GM20000 (cell line): ENCODE results near the gene FMNL2.

Experiments
- DNase-seq: peaks from one replicate; pipeline ENCODE4 v3.0.0; 2012; ENCODE audit warnings: low spot score
- TF ChIP-seq, protein P1 (sequence below): IDR thresholded peaks from 2 replicates; pipeline ENCODE4 v1.5.1; 2012; ENCODE audit warnings: mild to moderate bottlenecking, control low read depth; ENCODE audit errors: extremely low read depth, missing control alignments

FMNL2 gene

DNA sequence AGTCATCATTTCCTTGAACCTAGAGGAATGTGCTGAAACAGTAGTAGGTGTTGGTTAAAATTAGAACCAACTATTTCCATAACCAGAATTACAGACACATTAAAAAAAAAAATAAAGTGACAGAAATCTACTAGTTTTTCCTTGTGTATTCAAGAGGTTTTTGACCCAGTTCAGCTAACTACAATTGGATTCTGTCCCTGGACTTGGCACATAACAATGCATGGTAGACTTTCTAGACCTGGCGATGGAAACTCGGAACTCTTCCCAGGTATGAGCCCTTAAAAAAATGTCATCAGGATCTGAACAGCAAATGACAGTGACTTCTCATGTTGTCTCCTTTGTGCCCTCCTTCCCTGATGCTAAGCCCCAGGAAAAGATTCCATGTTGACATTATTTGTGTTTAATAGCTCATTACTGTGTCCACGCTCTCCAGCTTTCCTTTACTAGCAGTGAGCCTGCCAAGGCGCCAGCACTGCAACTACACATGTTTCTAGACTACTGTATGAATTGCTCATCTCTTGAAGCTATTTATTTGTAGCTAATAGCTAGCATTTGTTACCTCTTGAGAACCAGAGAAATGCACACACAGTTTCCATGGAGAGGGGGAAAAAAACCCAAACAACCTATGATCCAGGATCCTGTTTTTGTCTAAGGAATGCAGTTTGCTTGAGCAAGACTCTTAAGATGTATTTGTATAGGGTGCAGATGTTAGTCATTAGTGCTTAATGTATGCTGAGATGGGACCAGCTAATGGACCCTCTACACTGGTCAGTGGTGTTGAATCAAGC lies 148.5 kb downstream of the FMNL2 start:
- TF ChIP-seq, protein P1, sequence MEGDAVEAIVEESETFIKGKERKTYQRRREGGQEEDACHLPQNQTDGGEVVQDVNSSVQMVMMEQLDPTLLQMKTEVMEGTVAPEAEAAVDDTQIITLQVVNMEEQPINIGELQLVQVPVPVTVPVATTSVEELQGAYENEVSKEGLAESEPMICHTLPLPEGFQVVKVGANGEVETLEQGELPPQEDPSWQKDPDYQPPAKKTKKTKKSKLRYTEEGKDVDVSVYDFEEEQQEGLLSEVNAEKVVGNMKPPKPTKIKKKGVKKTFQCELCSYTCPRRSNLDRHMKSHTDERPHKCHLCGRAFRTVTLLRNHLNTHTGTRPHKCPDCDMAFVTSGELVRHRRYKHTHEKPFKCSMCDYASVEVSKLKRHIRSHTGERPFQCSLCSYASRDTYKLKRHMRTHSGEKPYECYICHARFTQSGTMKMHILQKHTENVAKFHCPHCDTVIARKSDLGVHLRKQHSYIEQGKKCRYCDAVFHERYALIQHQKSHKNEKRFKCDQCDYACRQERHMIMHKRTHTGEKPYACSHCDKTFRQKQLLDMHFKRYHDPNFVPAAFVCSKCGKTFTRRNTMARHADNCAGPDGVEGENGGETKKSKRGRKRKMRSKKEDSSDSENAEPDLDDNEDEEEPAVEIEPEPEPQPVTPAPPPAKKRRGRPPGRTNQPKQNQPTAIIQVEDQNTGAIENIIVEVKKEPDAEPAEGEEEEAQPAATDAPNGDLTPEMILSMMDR, result no peak
- no peak for DNase-seq

DNA sequence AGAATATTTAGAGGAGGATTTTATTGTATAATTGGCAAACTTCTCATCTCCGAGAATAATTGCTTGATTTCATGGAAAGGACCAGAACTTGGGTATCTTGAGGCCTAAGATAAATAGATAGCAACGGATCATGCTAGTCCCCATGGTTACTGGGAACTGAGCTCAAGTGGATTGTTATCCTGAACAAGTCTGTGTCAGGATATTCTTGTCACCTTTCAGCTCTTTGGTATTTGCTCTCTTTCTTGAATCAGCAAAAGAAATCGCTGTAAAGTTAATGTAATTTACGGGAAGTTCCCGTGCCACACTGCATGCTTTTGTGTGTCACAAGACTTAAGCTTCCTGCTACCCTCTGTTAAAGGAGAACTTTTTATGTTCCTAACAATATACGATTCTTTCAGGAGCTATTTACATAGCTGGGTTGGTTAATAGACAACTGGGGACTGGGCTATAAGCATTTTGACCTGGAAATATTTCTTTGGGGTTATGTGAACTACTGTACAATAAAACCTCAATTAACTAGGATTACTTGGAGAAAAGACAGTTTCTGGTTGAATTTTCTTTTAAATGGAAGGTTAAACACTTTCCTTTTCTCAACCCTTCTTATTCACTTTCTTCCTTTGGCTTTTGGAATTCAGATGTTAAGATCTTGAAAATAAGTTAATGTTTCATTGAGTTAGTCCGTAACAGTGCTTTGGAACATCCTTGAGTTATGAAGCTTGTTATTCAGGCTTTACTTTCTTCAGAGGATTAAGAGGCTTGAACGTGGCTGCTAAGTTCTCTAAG lies 151.2 kb downstream of the FMNL2 start:
- no peak for DNase-seq
- TF ChIP-seq, protein P1, result no peak

DNA sequence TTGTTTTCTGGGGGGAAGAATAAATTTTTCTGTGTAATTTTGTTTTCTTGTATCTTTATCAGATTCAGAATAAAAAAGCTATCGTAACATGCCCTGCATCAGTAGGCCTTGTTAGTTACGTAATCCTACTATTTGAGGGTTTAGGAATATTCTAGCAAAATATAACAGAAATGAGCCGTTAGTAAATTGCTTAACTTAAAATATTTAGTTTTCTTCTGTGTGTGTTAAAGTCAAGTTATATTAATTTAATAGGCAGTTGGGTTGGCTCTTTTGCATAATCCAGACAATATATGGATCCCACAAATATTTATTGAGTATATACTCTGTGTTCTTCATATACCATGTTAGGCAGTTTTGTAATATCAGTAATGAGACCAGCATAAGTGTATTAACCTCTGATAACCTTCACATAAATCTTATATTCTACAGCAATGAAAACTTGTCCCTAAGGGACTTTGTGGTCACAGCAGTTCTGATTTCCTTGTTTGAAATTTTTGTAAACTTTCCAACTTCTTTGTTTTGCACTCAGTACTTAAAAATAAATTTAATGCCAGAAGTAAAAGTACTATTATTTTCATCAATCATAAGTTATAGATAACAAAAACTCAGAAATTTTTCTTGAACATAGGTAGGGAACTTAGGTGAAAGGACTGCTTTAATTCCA lies 151.9 kb downstream of the FMNL2 start:
- TF ChIP-seq, protein P1, result no peak
- DNase-seq, result no peak

DNA sequence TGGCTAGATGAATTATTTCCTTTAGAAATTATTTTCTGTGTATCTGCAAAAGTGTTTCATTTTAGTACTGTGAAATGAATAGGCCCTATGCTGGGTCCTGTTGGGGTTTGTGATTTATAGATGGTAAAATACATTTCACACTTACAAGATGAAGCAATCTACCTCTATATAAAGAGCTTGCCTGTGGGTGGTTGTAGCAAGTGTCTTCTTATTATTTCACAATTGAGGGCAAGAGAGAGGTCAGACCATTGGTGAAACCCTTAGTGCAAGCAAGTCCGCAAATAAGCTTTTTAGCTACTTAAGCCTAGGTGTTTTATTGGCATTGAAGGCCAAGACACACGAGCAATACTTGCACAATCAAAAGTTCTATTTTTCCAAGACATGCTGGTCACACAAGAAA lies 153.1 kb downstream of the FMNL2 start:
- TF ChIP-seq, protein P1, result no peak
- no peak for DNase-seq

DNA sequence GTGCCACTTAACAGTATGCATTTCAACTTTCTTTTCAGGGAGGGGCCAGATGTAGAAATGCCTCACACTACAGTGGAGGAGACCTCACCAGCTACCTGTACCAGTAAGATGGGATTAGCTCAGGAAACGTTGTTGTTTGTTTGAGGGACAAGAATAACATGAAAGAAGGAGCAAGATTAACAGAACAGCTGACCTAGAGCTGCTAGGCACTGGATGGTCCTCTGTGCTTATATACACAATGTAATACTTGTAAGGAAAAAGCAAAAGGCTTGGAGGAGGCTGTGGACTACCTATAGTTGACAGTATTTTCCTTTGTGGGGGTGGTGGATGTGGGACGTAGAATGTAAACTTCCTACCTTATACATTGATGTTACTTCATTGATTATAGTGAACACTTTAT lies 154.4 kb downstream of the FMNL2 start:
- TF ChIP-seq, protein P1, result no peak
- no peak for DNase-seq

DNA sequence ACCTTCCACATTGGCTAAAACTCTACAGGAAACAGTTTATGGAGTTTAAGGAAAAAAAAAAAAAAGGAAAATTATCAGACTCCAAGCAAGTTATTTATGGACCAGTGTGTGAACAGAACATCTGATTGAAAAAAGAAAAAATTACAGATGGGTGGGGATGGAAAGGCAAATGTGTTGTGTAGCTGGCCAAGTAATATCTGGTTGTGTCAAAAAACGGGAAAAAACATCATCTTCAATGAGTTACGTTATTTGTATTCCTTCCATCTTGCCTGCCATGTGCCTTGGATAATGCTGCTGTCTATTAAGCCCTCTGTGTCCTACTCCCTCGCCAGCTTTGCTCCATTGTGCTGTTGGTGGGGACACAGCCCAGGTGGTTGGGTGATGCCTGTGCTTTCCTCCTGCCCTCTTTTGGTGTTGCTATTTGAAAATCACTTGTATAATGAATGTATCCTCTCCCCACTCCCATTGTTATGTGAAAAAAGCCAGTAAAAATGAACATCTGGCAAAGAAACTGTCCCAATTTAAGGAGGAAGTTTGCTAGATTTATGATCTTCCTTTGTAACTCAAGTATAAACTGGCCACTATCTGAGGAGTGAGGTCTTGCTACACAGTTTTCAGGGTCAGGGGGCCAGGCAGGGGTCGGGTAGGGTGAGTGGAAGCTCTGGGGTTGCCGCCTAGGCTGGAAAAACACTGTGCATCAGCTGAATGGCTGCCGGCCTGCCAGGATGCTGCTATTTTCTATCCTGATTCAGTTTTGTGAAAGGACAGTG lies 155.9 kb downstream of the FMNL2 start:
- no peak for DNase-seq
- TF ChIP-seq, protein P1, result no peak
